B cell (primary cell): Measurements from ENCODE around the gene BAIAP2L1. TPM values are rescaled to one million over a fixed set of nuclear protein-coding genes. Genes with fewer than 3 reads are reported as not detected.

Experiments used
- ATAC-seq: fragments of 200-7000 bp; cut with Tn5 transposase; one replicate; pipeline ENCODE4 v1.10.0; 2021; ENCODE audit warnings: low read depth, mild to moderate bottlenecking, moderate number of reproducible peaks, moderate library complexity
- CTCF ChIA-PET: fragments of 350-600 bp; sonication (Branson Sonifier 250); formaldehyde crosslinking; loops from one replicate; lab custom pipeline; 2021; ENCODE audit warnings: antibody characterized with exemption, inconsistent platforms; lab: Charles Lee
- POLR2A ChIA-PET: fragments of 350-600 bp; sonication (Branson Sonifier 250); formaldehyde crosslinking; loops from one replicate; lab custom pipeline; 2021; ENCODE audit warnings: antibody characterized with exemption; lab: Charles Lee
- DNase-seq: peaks from one replicate; pipeline ENCODE4 v3.0.0; 2013
- H2AFZ ChIP-seq: 2 replicates; pipeline ENCODE4 v1.6.1; 2012; ENCODE audit warnings: mild to moderate bottlenecking, low read depth, low read length; ENCODE audit not compliant: insufficient read depth, poor library complexity, severe bottlenecking
- H3K27ac ChIP-seq, 2 donors: 1 replicate in 1 of 2; 2 replicates in 1 of 2; pipeline ENCODE4 v1.5.1; 2012 to 2013; ENCODE audit warnings: low read length in 2 of 2, mild to moderate bottlenecking in 2 of 2, moderate library complexity in 1 of 2
- H3K27me3 ChIP-seq, 4 experiments: fragments of 200-600 bp in 1 of 4; sonication (generic) in 1 of 4; replicated peaks in 1 of 4; 1 replicate in 2 of 4; 2 replicates in 2 of 4; pipeline versions ENCODE4 v1.6.1 to v1.7.0; 2013 to 2016; ENCODE audit warnings: low read length in 3 of 4, mild to moderate bottlenecking in 2 of 4, mixed read lengths in 1 of 4, moderate library complexity in 1 of 4; ENCODE audit not compliant: insufficient read depth in 4 of 4, control insufficient read depth in 3 of 4; ENCODE audit errors: control extremely low read depth in 1 of 4
- H3K36me3 ChIP-seq, 2 experiments: replicated peaks in 1 of 2; 1 replicate in 1 of 2; 2 replicates in 1 of 2; pipeline versions ENCODE4 v1.6.1 to v1.7.1; 2013; ENCODE audit warnings: low read length in 1 of 2; ENCODE audit not compliant: insufficient read depth in 2 of 2, control insufficient read depth in 1 of 2; ENCODE audit errors: control extremely low read depth in 1 of 2, extremely low read depth in 1 of 2
- H3K4me1 ChIP-seq, 2 donors: fragments of 200-600 bp in 1 of 2; sonication (generic) in 1 of 2; 1 replicate in 1 of 2; 2 replicates in 1 of 2; pipeline versions ENCODE4 v1.5.1 to v1.6.1; 2013 to 2017; ENCODE audit warnings: low read length in 2 of 2; ENCODE audit not compliant: control insufficient read depth in 2 of 2, insufficient read depth in 2 of 2
- H3K4me2 ChIP-seq: replicated peaks from 2 replicates; pipeline ENCODE3; 2012; ENCODE audit warnings: mild to moderate bottlenecking, low read depth, low read length; ENCODE audit not compliant: poor library complexity, severe bottlenecking
- H3K4me3 ChIP-seq, 5 experiments: fragments of 200-600 bp in 1 of 5; sonication (generic) in 1 of 5; 1 replicate in 3 of 5; 2 replicates in 2 of 5; pipeline versions ENCODE4 v1.5.1 to v1.7.0; 2011 to 2016; ENCODE audit warnings: low read length in 4 of 5, mild to moderate bottlenecking in 4 of 5, low read depth in 2 of 5, control low read depth in 1 of 5, moderate library complexity in 1 of 5; ENCODE audit not compliant: insufficient read depth in 1 of 5; ENCODE audit errors: control extremely low read depth in 1 of 5, extremely low read depth in 1 of 5
- H3K79me2 ChIP-seq: fragments of 200-600 bp; sonication (generic); one replicate; pipeline ENCODE4 v1.6.0; 2016; ENCODE audit warnings: low read length; ENCODE audit not compliant: control insufficient read depth, insufficient read depth
- H3K9ac ChIP-seq: fragments of 200-600 bp; sonication (generic); 2 replicates; pipeline ENCODE4 v1.6.1; 2017; ENCODE audit warnings: mild to moderate bottlenecking, low read length, moderate library complexity
- H3K9me3 ChIP-seq, 3 donors: one replicate each; pipeline versions ENCODE4 v1.6.1 to v1.7.1; 2013; ENCODE audit warnings: low read length in 2 of 3; ENCODE audit not compliant: control insufficient read depth in 2 of 3, insufficient read depth in 1 of 3; ENCODE audit errors: control extremely low read depth in 1 of 3
- H4K20me1 ChIP-seq: 2 replicates; pipeline ENCODE4 v1.6.0; 2012; ENCODE audit warnings: mild to moderate bottlenecking, low read length; ENCODE audit not compliant: insufficient read depth, control insufficient read depth, poor library complexity, severe bottlenecking
- H3K27ac Mint-ChIP-seq: one replicate; pipeline ENCODE4 v1.8.0; 2021; ENCODE audit warnings: mixed read lengths
- H3K27me3 Mint-ChIP-seq: one replicate; pipeline ENCODE4 v1.8.0; 2021; ENCODE audit warnings: mixed read lengths
- H3K4me1 Mint-ChIP-seq: one replicate; pipeline ENCODE4 v1.8.0; 2021; ENCODE audit warnings: mixed read lengths
- H3K4me3 Mint-ChIP-seq: one replicate; pipeline ENCODE4 v1.8.0; 2021; ENCODE audit warnings: mixed read lengths
- H3K9me3 Mint-ChIP-seq: one replicate; pipeline ENCODE4 v1.8.0; 2022; ENCODE audit warnings: mixed read lengths; ENCODE audit not compliant: insufficient read depth
- EZH2 ChIP-seq: IDR thresholded peaks from 2 replicates; pipeline ENCODE4 v1.6.1; 2012; ENCODE audit warnings: borderline replicate concordance, low read depth, mild to moderate bottlenecking, moderate library complexity, low read length; ENCODE audit not compliant: insufficient read depth, poor library complexity, severe bottlenecking
- WGBS: methylation state at CpG from one replicate; pipeline ENCODE4 v1.1.5; 2013; ENCODE audit warnings: missing lambda C conversion rate; ENCODE audit not compliant: insufficient coverage; 5-methylcytosine and 5-hydroxymethylcytosine counted together
- intact Hi-C: fragments of 100-400 bp; cut with micrococcal nuclease; formaldehyde crosslinking; loops from one replicate; pipeline ENCODE4 v1.10.0; 2022
- polyA plus RNA-seq: library from polyadenylated mRNA; depleted of rRNA; stranded (reverse); fragments of >200 nt; gene quantifications from 2 replicates; pipeline ENCODE4 v1.2.3, GENCODE V29; 2012
- total RNA-seq, 2 donors: library from RNA; stranded (reverse); fragments of 120-200 nt in 1 of 2; gene quantifications; 1 replicate in 1 of 2; 2 replicates in 1 of 2; pipeline versions ENCODE4 v1.2.3 to v1.2.4, GENCODE V29; 2013 to 2022
- TF ChIP-seq, protein P1 (sequence below): fragments of 200-600 bp; IDR thresholded peaks from one replicate; pipeline ENCODE4 v1.8.0; 2022; ENCODE audit warnings: antibody characterized with exemption, mild to moderate bottlenecking

BAIAP2L1 gene
- total and polyA plus RNA-seq, 2 donors (not counting 1 experiment from before 2014, with no cell fraction given), result 1.5 to 3.7 TPM

DNA sequence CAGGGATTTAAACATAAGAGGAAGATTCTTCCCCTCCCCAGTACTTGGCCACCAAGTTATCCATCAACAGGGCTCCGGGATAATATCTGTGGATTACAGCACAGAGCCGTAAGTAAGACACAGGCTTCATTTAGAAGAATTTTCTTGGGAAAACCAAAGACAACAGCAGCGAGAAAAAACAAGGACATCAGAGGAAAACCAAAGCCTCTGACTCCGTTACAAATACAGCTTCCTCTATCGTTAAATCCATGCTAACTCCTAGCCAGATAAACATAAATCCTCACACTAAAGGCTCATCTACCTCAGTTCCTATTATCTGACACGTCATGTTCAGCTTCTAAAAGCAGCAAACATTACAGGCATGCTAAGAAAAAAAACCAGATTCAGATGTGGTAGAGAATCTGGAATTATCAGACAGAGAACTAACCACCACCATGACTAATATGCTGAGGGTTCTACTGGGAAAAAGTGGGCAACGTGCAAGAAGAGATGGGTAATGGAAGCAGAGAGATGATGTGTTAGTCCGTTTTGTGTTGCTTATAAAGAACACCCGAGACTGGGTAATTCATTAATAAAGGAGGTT lies 71.0 kb downstream of the BAIAP2L1 start:
- TF ChIP-seq, protein P1, sequence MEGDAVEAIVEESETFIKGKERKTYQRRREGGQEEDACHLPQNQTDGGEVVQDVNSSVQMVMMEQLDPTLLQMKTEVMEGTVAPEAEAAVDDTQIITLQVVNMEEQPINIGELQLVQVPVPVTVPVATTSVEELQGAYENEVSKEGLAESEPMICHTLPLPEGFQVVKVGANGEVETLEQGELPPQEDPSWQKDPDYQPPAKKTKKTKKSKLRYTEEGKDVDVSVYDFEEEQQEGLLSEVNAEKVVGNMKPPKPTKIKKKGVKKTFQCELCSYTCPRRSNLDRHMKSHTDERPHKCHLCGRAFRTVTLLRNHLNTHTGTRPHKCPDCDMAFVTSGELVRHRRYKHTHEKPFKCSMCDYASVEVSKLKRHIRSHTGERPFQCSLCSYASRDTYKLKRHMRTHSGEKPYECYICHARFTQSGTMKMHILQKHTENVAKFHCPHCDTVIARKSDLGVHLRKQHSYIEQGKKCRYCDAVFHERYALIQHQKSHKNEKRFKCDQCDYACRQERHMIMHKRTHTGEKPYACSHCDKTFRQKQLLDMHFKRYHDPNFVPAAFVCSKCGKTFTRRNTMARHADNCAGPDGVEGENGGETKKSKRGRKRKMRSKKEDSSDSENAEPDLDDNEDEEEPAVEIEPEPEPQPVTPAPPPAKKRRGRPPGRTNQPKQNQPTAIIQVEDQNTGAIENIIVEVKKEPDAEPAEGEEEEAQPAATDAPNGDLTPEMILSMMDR, result no peak
- TF ChIP-seq EZH2, result no peak
- Histone ChIP-seq H3K27ac (no peak overlapping the region), H3K36me3 (no peaks in the 10 kb centered on the region), H3K79me2 (no peaks in the 10 kb centered on the region), H3K9ac (no peak overlapping the region), H4K20me1 (no peaks in the 10 kb centered on the region), H3K9me3 (peaks cover 0 to 10% (median 0%) of the 10 kb centered on the region in 3 donors), H3K4me1 (no peaks in the 10 kb centered on the region), H3K4me3 (no peak overlapping the region), H2AFZ (no peak overlapping the region), H3K27me3 (peaks cover 0 to 3% (median 0%) of the 10 kb centered on the region in 4 experiments), H3K4me2 (no peak overlapping the region)
- Mint-ChIP-seq H3K4me3 (no peak overlapping the region), H3K27ac (no peak overlapping the region), H3K4me1 (peaks cover 3% of the 10 kb centered on the region), H3K9me3 (peaks cover 2% of the 10 kb centered on the region), H3K27me3 (peaks cover under 1% of the 10 kb centered on the region)
- CTCF ChIA-PET, result no interaction called here
- DNase-seq (no peak), ATAC-seq (no peak)
- intact Hi-C loops, result no loop called here
- POLR2A ChIA-PET, result no interaction called here
- WGBS, result 88% methylated on average over 7 of the region's 9 CpGs

GRCh38 chr7:98329100-98329790 lies 71.6 kb downstream of the BAIAP2L1 start:
- H3K27me3 ChIP-seq, result peaks cover 0 to 3% (median 0%) of the 10 kb centered on the region in 4 experiments
- Mint-ChIP-seq H3K9me3 (peaks cover 2% of the 10 kb centered on the region), H3K4me1 (peaks cover 3% of the 10 kb centered on the region), H3K4me3 (no peak overlapping the region), H3K27ac (no peak overlapping the region), H3K27me3 (peaks cover 5% of the 10 kb centered on the region)
- ATAC-seq (no peak), DNase-seq (no peak)
- ChIA-PET POLR2A (no interaction called here), CTCF (no interaction called here)
- intact Hi-C loops, result no loop called here
- H3K4me2 ChIP-seq, result no peak overlapping the region
- no peaks in the 10 kb centered on the region for H3K4me1 ChIP-seq
- no peak overlapping the region for H3K27ac ChIP-seq
- no peak for TF ChIP-seq EZH2
- TF ChIP-seq, protein P1, result no peak
- H3K4me3 ChIP-seq, result no peak overlapping the region
- 88% methylated on average over 5 of the region's 14 CpGs for WGBS
- no peak overlapping the region for H3K9ac ChIP-seq
- H2AFZ ChIP-seq, result no peak overlapping the region
- H3K79me2 ChIP-seq, result no peaks in the 10 kb centered on the region
- peaks cover 0 to 10% (median 0%) of the 10 kb centered on the region in 3 donors for H3K9me3 ChIP-seq
- H4K20me1 ChIP-seq, result no peaks in the 10 kb centered on the region
- H3K36me3 ChIP-seq, result no peaks in the 10 kb centered on the region
